Hepatocyte (in vitro differentiated cells): ENCODE results near the gene WNK2.

Experiments used
- EZH2 ChIP-seq: fragments of 200-600 bp; sonication (generic); IDR thresholded peaks from 2 replicates; pipeline ENCODE4 v1.6.1; 2016; ENCODE audit warnings: antibody characterized with exemption, mild to moderate bottlenecking, borderline replicate concordance
- EZH2phosphoT487 ChIP-seq: fragments of 200-600 bp; sonication (generic); IDR thresholded peaks from one replicate; pipeline ENCODE4 v1.6.1; 2018; ENCODE audit warnings: antibody characterized with exemption, mild to moderate bottlenecking, low read depth, moderate library complexity; ENCODE audit not compliant: unreplicated experiment, severe bottlenecking
- TF ChIP-seq, protein P1 (sequence below): fragments of 200-600 bp; sonication (generic); IDR thresholded peaks from 2 replicates; pipeline ENCODE4 v1.5.1; 2016; ENCODE audit warnings: antibody characterized with exemption, mild to moderate bottlenecking; ENCODE audit not compliant: poor library complexity

DNA sequence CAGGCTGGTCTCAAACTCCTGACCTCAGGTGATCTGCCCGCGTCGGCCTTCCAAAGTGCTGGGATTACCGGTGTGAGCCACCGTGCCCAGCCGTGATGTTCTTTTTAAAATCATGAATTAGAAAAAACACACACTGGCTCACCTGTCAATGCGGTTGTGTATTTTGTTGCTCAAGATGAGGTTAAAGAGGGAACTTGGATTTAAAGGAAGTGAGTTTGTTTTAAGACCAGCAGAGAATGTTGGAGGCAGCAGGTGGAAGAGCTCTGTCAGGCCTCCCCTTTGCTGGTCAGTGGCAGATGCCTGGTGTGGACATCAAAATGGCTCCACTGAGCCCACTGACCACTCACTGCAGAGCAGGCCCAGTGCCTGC lies 38.9 kb downstream of the WNK2 start:
- TF ChIP-seq, protein P1, sequence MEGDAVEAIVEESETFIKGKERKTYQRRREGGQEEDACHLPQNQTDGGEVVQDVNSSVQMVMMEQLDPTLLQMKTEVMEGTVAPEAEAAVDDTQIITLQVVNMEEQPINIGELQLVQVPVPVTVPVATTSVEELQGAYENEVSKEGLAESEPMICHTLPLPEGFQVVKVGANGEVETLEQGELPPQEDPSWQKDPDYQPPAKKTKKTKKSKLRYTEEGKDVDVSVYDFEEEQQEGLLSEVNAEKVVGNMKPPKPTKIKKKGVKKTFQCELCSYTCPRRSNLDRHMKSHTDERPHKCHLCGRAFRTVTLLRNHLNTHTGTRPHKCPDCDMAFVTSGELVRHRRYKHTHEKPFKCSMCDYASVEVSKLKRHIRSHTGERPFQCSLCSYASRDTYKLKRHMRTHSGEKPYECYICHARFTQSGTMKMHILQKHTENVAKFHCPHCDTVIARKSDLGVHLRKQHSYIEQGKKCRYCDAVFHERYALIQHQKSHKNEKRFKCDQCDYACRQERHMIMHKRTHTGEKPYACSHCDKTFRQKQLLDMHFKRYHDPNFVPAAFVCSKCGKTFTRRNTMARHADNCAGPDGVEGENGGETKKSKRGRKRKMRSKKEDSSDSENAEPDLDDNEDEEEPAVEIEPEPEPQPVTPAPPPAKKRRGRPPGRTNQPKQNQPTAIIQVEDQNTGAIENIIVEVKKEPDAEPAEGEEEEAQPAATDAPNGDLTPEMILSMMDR, result no peak
- no peak for TF ChIP-seq EZH2phosphoT487
- no peak for TF ChIP-seq EZH2
